SK-N-SH (cell line): ENCODE results near the gene SIAH1. TPM values are rescaled to one million over a fixed set of nuclear protein-coding genes. Genes with fewer than 3 reads are reported as not detected.
A peak's percentile ranks its signal among the peaks of the same experiment; 100 is the strongest.

Source experiments
- CTCF ChIA-PET: fragments of 300-600, 350-600 bp; formaldehyde crosslinking; extraction: SDS; loops from one replicate; lab custom pipeline; 2021; lab: Yijun Ruan, JAX
- POLR2A ChIA-PET: fragments of 350-600 bp; sonication (Branson Sonifier 250); formaldehyde crosslinking; extraction: SDS; loops from one replicate; lab custom pipeline; 2020; ENCODE audit warnings: antibody characterized with exemption, inconsistent platforms; lab: Yijun Ruan, JAX
- DNase-seq: peaks from one replicate; pipeline ENCODE4 v3.0.0; 2012
- H2AFZ ChIP-seq: fragments of 200-600 bp; sonication (generic); 2 replicates; pipeline ENCODE4 v1.8.1; 2016; ENCODE audit warnings: antibody characterized with exemption, mild to moderate bottlenecking, low read depth
- H3F3A ChIP-seq: fragments of 200-600 bp; sonication (generic); replicated peaks from 2 replicates; pipeline ENCODE3; 2016; ENCODE audit warnings: antibody characterized with exemption, mild to moderate bottlenecking; ENCODE audit not compliant: insufficient read depth
- H3K27ac ChIP-seq, 2 experiments: fragments of 200-500 bp in 1 of 2; fragments of 200-600 bp in 1 of 2; sonication (Bioruptor generic) in 1 of 2; sonication (generic), shearing (Covaris generic) in 1 of 2; 2 replicates each; pipeline versions ENCODE4 v1.5.1 to v1.6.1; 2014 to 2016; ENCODE audit warnings: low read depth in 2 of 2, inconsistent platforms in 1 of 2, low read length in 1 of 2, mild to moderate bottlenecking in 1 of 2, mixed read lengths in 1 of 2
- H3K27me3 ChIP-seq: fragments of 200-600 bp; sonication (generic), shearing (Covaris generic); 2 replicates; pipeline ENCODE4 v1.6.1; 2016; ENCODE audit warnings: mixed run types; ENCODE audit not compliant: insufficient read depth
- H3K36me3 ChIP-seq, 2 experiments: fragments of 200-500 bp in 1 of 2; fragments of 200-600 bp in 1 of 2; sonication (Bioruptor generic) in 1 of 2; sonication (generic) in 1 of 2; replicated peaks in 1 of 2; 2 replicates each; pipeline versions ENCODE3 to v1.5.1; 2014 to 2016; ENCODE audit warnings: low read length in 1 of 2, mild to moderate bottlenecking in 1 of 2; ENCODE audit not compliant: insufficient read depth in 2 of 2, control insufficient read depth in 1 of 2
- H3K4me1 ChIP-seq, 2 experiments: fragments of 200-500 bp in 1 of 2; fragments of 200-600 bp in 1 of 2; sonication (Bioruptor generic) in 1 of 2; sonication (generic), shearing (Covaris generic) in 1 of 2; 2 replicates each; pipeline versions ENCODE4 v1.5.1 to v1.6.1; 2014 to 2016; ENCODE audit warnings: low read depth in 1 of 2, low read length in 1 of 2, mixed run types in 1 of 2; ENCODE audit not compliant: insufficient read depth in 2 of 2, control insufficient read depth in 1 of 2
- H3K4me2 ChIP-seq: fragments of 200-600 bp; sonication (generic), shearing (Covaris generic); 2 replicates; pipeline ENCODE4 v1.6.1; 2017; ENCODE audit warnings: mixed run types
- H3K4me3 ChIP-seq, 2 experiments: fragments of 200-500 bp in 1 of 2; fragments of 200-600 bp in 1 of 2; sonication (Bioruptor generic) in 1 of 2; sonication (generic), shearing (Covaris generic) in 1 of 2; 2 replicates each; pipeline versions ENCODE4 v1.5.1 to v1.8.1; 2014 to 2016; ENCODE audit warnings: low read depth in 2 of 2, inconsistent platforms in 1 of 2, low read length in 1 of 2, mild to moderate bottlenecking in 1 of 2, mixed read lengths in 1 of 2, moderate library complexity in 1 of 2
- H3K79me2 ChIP-seq: fragments of 200-600 bp; sonication (generic); 2 replicates; pipeline ENCODE4 v1.8.1; 2017; ENCODE audit warnings: mild to moderate bottlenecking; ENCODE audit not compliant: insufficient read depth
- H3K9ac ChIP-seq: fragments of 200-600 bp; sonication (generic); 2 replicates; pipeline ENCODE4 v1.6.1; 2017; ENCODE audit warnings: mixed run types
- H3K9me2 ChIP-seq: fragments of 200-600 bp; sonication (generic); 2 replicates; pipeline ENCODE4 v1.6.1; 2017; ENCODE audit warnings: mixed run types
- H3K9me3 ChIP-seq: fragments of 200-600 bp; sonication (generic); 2 replicates; pipeline ENCODE4 v1.6.1; 2017; ENCODE audit warnings: mixed run types, mild to moderate bottlenecking, moderate library complexity
- H4K20me1 ChIP-seq: fragments of 200-600 bp; sonication (generic); 2 replicates; pipeline ENCODE4 v1.6.1; 2017; ENCODE audit warnings: mild to moderate bottlenecking, mixed run types; ENCODE audit not compliant: insufficient read depth
- ELF1 ChIP-seq: IDR thresholded peaks from 2 replicates; pipeline ENCODE4 v1.4.0; 2012
- FOSL2 ChIP-seq: IDR thresholded peaks from 2 replicates; pipeline ENCODE4 v1.4.0; 2012; ENCODE audit warnings: low read depth, mild to moderate bottlenecking, moderate library complexity, borderline replicate concordance
- FOXJ3 ChIP-seq: sonication (generic); formaldehyde crosslinking; IDR thresholded peaks from 2 replicates; pipeline ENCODE4 v1.5.1; 2020; ENCODE audit warnings: mild to moderate bottlenecking, missing genetic modification reagents
- FOXM1 ChIP-seq: IDR thresholded peaks from 2 replicates; pipeline ENCODE4 v1.4.0; 2012; ENCODE audit warnings: low read depth, mild to moderate bottlenecking
- GABPA ChIP-seq: IDR thresholded peaks from 2 replicates; pipeline ENCODE4 v1.4.0; 2012; ENCODE audit warnings: low read depth, mild to moderate bottlenecking
- MXI1 ChIP-seq: IDR thresholded peaks from 2 replicates; pipeline ENCODE4 v1.6.1; 2012; ENCODE audit warnings: mild to moderate bottlenecking, low read depth, low read length, improper control_type of control experiment
- NFIC ChIP-seq: IDR thresholded peaks from 2 replicates; pipeline ENCODE4 v1.4.0; 2012; ENCODE audit warnings: borderline replicate concordance
- NRF1 ChIP-seq: IDR thresholded peaks from 2 replicates; pipeline ENCODE4 v1.6.1; 2012; ENCODE audit warnings: low read depth, mild to moderate bottlenecking, low read length
- SMC3 ChIP-seq: IDR thresholded peaks from 2 replicates; pipeline ENCODE4 v1.6.1; 2012; ENCODE audit warnings: low read depth, low read length, improper control_type of control experiment
- TCF12 ChIP-seq: IDR thresholded peaks from 2 replicates; pipeline ENCODE4 v1.4.0; 2012
- YY1 ChIP-seq: IDR thresholded peaks from 2 replicates; pipeline ENCODE4 v1.4.0; 2012; ENCODE audit warnings: low read depth, mild to moderate bottlenecking
- whole genome bisulfite sequencing: methylation state at CpG from one replicate; pipeline ENCODE4 v1.1.6; 2017; ENCODE audit warnings: low lambda C conversion rate; 5-methylcytosine and 5-hydroxymethylcytosine counted together
- polyA plus RNA-seq, 3 experiments: library from polyadenylated mRNA; depleted of rRNA; stranded (reverse); fragments of >200 nt; gene quantifications; 2 replicates each; pipeline ENCODE4 v1.2.3, GENCODE V29; 2012
- TF ChIP-seq, protein P1 (sequence below): IDR thresholded peaks from 2 replicates; pipeline ENCODE4 v1.6.1; 2012; ENCODE audit warnings: mild to moderate bottlenecking, low read depth, low read length, moderate library complexity
- TF ChIP-seq, protein P2 (sequence below): IDR thresholded peaks from 2 replicates; pipeline ENCODE4 v1.4.0; 2012; ENCODE audit warnings: low read depth, borderline replicate concordance
- TF ChIP-seq, protein P3 (sequence below): IDR thresholded peaks from 2 replicates; pipeline ENCODE4; 2012
- TF ChIP-seq, protein P4 (sequence below): fragments of 200-600 bp; sonication (generic); IDR thresholded peaks from 2 replicates; pipeline ENCODE4 v1.6.1; 2017; ENCODE audit warnings: antibody characterized with exemption, mild to moderate bottlenecking, moderate library complexity
- TF ChIP-seq, protein P5 (sequence below): IDR thresholded peaks from 2 replicates; pipeline ENCODE4 v1.4.0; 2012; ENCODE audit warnings: low read depth, borderline replicate concordance
- TF ChIP-seq, protein P6 (sequence below): IDR thresholded peaks from 2 replicates; pipeline ENCODE4 v1.4.0; 2012; ENCODE audit warnings: low read depth

The SIAH1 gene
- polyA plus RNA-seq, 1 of the 3 experiments (the other 2 are of a cell fraction): 15.4 TPM

DNA sequence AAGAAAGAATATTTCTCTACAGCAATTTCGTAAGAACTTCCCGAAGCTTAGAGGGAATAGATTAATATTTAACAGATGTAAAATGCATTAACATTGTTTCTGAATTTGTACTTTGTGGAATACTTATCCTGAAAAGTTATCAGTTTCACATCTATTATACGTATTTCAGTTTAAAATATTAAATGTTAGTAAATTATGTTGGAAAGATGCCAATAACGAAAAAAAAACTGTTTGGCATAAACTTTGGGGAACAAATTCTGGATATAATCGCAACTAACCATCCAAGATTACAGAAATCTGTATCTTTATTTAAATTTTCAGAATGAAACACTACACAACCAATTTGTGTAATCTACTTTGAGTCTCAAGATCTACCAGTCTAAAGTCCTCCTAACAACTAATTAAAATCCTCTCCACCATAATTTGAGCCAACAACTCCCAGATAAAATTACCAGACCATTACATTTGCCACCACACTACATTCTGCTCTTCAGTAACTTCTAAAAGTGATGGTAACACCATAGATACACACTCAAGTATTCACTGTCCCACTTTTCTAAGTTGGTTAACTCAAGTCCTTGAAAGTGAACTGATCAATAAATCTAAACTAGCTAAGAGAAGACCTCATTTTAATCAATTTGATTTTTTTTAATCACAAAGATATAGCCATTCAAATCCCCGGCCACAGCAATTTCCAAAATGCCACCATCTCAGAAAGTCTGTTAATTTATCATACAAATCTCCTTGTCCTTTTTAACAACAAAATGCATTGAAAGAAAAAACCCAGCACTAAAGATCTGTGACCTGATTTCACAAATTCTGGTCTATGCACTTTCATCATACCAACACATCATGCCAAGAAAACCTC lies 2.0 kb downstream of the SIAH1 start:
- Histone ChIP-seq H4K20me1 (peaks cover 60% of the 10 kb centered on the region), H3K9ac (peak overlapping the region; percentile 88), H3K9me2 (no peaks in the 10 kb centered on the region), H3K4me1 (peaks cover 9 to 20% of the 10 kb centered on the region in 2 experiments; a peak in 3 of 4 replicates), H3K79me2 (peaks cover 62% of the 10 kb centered on the region), H3K27me3 (no peaks in the 10 kb centered on the region), H2AFZ (no peak overlapping the region), H3K9me3 (no peaks in the 10 kb centered on the region), H3K4me3 (peak overlapping the region; percentile 66 to 81), H3K27ac (peak overlapping the region; percentile 77 to 96; a peak in 3 of 4 replicates), H3F3A (peaks cover 10% of the 10 kb centered on the region), H3K36me3 (no peaks in the 10 kb centered on the region), H3K4me2 (peak overlapping the region; percentile 82)
- WGBS: 47% methylated on average over 6 of the region's 6 CpGs
- ChIA-PET POLR2A (interaction anchor here (3.1 kb wide), 1 partner anchor 17 kb away, joined by 21 read pairs; no protein-coding TSS in a partner anchor), CTCF (interaction anchor here (1.1 to 2.1 kb wide), 3 partner anchors 9 to 247 kb away, joined by 3 to 5 read pairs (median 4); no protein-coding TSS in a partner anchor)
- DNase-seq: no peak
- TF ChIP-seq FOXM1: no peak
- no peak for TF ChIP-seq NFIC
- TF ChIP-seq, protein P1, sequence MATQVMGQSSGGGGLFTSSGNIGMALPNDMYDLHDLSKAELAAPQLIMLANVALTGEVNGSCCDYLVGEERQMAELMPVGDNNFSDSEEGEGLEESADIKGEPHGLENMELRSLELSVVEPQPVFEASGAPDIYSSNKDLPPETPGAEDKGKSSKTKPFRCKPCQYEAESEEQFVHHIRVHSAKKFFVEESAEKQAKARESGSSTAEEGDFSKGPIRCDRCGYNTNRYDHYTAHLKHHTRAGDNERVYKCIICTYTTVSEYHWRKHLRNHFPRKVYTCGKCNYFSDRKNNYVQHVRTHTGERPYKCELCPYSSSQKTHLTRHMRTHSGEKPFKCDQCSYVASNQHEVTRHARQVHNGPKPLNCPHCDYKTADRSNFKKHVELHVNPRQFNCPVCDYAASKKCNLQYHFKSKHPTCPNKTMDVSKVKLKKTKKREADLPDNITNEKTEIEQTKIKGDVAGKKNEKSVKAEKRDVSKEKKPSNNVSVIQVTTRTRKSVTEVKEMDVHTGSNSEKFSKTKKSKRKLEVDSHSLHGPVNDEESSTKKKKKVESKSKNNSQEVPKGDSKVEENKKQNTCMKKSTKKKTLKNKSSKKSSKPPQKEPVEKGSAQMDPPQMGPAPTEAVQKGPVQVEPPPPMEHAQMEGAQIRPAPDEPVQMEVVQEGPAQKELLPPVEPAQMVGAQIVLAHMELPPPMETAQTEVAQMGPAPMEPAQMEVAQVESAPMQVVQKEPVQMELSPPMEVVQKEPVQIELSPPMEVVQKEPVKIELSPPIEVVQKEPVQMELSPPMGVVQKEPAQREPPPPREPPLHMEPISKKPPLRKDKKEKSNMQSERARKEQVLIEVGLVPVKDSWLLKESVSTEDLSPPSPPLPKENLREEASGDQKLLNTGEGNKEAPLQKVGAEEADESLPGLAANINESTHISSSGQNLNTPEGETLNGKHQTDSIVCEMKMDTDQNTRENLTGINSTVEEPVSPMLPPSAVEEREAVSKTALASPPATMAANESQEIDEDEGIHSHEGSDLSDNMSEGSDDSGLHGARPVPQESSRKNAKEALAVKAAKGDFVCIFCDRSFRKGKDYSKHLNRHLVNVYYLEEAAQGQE: no peak
- TF ChIP-seq YY1: no peak
- TF ChIP-seq, protein P2, sequence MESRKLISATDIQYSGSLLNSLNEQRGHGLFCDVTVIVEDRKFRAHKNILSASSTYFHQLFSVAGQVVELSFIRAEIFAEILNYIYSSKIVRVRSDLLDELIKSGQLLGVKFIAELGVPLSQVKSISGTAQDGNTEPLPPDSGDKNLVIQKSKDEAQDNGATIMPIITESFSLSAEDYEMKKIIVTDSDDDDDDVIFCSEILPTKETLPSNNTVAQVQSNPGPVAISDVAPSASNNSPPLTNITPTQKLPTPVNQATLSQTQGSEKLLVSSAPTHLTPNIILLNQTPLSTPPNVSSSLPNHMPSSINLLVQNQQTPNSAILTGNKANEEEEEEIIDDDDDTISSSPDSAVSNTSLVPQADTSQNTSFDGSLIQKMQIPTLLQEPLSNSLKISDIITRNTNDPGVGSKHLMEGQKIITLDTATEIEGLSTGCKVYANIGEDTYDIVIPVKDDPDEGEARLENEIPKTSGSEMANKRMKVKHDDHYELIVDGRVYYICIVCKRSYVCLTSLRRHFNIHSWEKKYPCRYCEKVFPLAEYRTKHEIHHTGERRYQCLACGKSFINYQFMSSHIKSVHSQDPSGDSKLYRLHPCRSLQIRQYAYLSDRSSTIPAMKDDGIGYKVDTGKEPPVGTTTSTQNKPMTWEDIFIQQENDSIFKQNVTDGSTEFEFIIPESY: no peak
- TF ChIP-seq SMC3: no peak
- TF ChIP-seq FOSL2: no peak
- no peak for TF ChIP-seq FOXJ3
- TF ChIP-seq, protein P3, sequence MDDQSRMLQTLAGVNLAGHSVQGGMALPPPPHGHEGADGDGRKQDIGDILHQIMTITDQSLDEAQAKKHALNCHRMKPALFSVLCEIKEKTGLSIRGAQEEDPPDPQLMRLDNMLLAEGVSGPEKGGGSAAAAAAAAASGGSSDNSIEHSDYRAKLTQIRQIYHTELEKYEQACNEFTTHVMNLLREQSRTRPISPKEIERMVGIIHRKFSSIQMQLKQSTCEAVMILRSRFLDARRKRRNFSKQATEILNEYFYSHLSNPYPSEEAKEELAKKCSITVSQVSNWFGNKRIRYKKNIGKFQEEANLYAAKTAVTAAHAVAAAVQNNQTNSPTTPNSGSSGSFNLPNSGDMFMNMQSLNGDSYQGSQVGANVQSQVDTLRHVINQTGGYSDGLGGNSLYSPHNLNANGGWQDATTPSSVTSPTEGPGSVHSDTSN: no peak
- no peak for TF ChIP-seq GABPA
- TF ChIP-seq, protein P4, sequence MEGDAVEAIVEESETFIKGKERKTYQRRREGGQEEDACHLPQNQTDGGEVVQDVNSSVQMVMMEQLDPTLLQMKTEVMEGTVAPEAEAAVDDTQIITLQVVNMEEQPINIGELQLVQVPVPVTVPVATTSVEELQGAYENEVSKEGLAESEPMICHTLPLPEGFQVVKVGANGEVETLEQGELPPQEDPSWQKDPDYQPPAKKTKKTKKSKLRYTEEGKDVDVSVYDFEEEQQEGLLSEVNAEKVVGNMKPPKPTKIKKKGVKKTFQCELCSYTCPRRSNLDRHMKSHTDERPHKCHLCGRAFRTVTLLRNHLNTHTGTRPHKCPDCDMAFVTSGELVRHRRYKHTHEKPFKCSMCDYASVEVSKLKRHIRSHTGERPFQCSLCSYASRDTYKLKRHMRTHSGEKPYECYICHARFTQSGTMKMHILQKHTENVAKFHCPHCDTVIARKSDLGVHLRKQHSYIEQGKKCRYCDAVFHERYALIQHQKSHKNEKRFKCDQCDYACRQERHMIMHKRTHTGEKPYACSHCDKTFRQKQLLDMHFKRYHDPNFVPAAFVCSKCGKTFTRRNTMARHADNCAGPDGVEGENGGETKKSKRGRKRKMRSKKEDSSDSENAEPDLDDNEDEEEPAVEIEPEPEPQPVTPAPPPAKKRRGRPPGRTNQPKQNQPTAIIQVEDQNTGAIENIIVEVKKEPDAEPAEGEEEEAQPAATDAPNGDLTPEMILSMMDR: no peak
- TF ChIP-seq TCF12: no peak
- TF ChIP-seq ELF1: no peak
- TF ChIP-seq, protein P5, sequence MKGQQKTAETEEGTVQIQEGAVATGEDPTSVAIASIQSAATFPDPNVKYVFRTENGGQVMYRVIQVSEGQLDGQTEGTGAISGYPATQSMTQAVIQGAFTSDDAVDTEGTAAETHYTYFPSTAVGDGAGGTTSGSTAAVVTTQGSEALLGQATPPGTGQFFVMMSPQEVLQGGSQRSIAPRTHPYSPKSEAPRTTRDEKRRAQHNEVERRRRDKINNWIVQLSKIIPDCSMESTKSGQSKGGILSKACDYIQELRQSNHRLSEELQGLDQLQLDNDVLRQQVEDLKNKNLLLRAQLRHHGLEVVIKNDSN: no peak
- no peak for TF ChIP-seq NRF1
- TF ChIP-seq, protein P6, sequence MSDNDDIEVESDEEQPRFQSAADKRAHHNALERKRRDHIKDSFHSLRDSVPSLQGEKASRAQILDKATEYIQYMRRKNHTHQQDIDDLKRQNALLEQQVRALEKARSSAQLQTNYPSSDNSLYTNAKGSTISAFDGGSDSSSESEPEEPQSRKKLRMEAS: no peak
- no peak for TF ChIP-seq MXI1
